PC-3 (cell line): ENCODE measurements around the gene TUBGCP3.

ENCODE experiments used
- CTCF ChIP-seq: fragments of 300-600 bp; sonication (generic); conservative IDR thresholded peaks from 2 replicates; pipeline ENCODE4 v1.5.1; 2017; ENCODE audit warnings: antibody characterized with exemption, low read depth, mild to moderate bottlenecking, low read length
- EZH2 ChIP-seq: fragments of 300-600 bp; sonication (generic); IDR thresholded peaks from one replicate; pipeline ENCODE4 v1.6.1; 2017; ENCODE audit warnings: antibody characterized with exemption, mild to moderate bottlenecking, low read length; ENCODE audit not compliant: unreplicated experiment

GRCh38 chr13:112626124-112626523 lies 38.2 kb upstream of the TUBGCP3 start:
- no peak for TF ChIP-seq CTCF
- TF ChIP-seq EZH2, result no peak
